ENCODE results near the gene DCLK3.

DCLK3 gene

DNA sequence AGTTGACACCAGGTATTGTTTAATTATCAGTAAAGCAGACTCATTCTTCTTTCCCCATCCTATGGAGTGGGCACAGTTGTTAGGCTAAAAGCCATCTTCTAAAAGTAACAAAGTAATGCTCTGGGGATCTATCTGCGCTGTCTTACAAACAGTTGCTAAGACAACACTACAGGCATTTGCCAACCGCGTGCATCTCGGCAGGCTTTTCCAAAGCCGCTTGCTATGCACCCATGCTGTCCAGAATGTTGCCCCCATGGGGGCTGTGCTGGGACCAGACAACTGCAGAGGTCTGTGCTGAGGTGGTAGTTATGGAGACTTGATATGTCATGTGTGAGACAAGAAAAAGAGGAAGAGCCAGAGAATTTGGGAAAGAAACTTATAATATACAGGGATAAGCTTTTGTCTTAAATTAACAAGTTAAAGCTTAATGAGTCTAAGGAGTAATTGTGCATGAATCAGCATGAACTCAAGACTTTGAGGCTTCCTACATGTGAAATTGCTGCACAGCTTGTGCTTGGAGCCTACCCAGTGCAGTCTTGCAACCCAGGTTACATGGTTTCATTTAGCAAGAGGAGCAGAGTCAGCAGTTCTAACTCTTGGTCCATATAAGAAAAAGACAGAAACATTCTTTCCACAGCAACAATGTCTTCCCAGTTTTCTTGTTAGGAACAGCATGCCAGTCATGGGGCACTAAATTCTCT, 38.9 kb upstream of the DCLK3 start:
- no peak overlapping the region for H3K27ac ChIP-seq
- TF ChIP-seq, protein P1, sequence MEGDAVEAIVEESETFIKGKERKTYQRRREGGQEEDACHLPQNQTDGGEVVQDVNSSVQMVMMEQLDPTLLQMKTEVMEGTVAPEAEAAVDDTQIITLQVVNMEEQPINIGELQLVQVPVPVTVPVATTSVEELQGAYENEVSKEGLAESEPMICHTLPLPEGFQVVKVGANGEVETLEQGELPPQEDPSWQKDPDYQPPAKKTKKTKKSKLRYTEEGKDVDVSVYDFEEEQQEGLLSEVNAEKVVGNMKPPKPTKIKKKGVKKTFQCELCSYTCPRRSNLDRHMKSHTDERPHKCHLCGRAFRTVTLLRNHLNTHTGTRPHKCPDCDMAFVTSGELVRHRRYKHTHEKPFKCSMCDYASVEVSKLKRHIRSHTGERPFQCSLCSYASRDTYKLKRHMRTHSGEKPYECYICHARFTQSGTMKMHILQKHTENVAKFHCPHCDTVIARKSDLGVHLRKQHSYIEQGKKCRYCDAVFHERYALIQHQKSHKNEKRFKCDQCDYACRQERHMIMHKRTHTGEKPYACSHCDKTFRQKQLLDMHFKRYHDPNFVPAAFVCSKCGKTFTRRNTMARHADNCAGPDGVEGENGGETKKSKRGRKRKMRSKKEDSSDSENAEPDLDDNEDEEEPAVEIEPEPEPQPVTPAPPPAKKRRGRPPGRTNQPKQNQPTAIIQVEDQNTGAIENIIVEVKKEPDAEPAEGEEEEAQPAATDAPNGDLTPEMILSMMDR (conservative IDR thresholded peaks at IDR 0.05; ENCODE audit: low read depth): no peak
- POLR2A ChIA-PET (ENCODE audit: low non-redundant PET): no interaction called here
- CTCF ChIA-PET: no interaction called here
- no peak for DNase-seq (ENCODE audit: low spot score)

DNA sequence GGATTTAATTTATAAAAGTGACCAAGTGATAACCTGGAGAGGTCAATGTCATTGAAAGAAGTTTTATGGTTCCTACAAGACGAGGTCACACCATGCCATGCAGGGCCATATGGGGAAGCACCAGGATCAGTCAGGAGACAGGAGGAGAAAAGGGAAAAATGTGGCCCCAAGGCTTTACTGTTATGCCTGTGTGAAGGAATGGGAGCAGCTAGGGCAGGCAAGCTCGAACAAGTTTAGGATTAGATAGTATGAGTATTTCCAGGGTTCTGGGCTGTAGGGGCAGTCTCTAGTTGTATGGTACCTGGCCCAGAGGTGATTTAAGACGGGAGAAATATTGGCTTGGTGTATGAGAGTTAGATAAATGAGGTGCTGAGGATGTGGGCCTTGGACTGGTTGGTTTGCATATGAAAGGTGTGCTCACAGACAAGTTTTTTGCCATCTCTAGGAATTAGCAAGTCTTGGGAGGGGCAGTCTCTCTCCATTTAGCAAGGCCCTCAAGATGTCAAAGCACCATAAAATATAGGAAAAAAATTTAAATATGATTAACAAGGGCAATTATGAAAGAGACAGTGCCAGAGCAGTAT, 36.3 kb upstream of the DCLK3 start:
- TF ChIP-seq, protein P1 (conservative IDR thresholded peaks at IDR 0.05; ENCODE audit: low read depth): no peak
- ChIA-PET POLR2A (ENCODE audit: low non-redundant PET) (no interaction called here), CTCF (interaction anchor here (0.6 to 0.7 kb wide), 2 partner anchors 726 to 747 kb away, joined by 4 to 5 read pairs; no protein-coding TSS in a partner anchor)
- no peak overlapping the region for H3K27ac ChIP-seq
- DNase-seq (ENCODE audit: low spot score): no peak

DNA sequence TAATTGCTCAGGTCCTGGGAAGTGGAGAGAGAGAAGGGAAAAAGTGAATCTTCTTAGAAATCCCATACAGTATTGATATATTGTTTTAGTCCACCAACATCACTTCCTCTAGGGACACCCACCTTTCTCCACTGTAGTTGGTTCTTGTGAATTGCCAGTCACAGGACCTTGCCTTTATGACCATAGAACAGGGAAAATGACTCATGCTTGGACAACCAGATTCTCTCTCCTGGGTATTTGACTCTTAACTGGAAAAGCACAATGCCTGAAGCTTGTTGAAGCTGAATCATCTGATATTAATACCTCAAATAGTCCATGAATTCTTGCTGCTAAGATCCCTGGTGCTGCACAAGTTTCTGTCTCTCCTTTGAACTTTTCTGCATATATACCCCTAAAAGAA, 32.5 kb upstream of the DCLK3 start:
- DNase-seq (ENCODE audit: low spot score): no peak

DNA sequence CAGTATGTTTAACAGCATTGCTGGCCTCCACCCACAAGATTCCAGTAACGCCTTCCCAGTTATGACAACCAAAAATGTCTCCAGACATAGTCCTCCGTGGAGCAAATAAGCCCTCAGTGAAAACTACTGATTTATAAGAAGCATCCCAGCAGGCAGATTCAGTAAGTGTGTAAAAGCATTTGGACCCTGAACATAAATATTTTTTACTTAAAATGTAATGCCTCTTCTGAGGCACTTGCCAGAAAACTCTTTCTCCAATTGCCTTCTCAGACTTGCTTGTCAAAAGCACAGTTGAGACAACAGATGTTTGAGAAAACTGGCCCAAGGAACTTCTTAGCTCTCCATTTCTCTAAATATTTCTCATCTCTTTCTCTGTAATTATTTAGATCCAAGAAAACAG, 31.8 kb upstream of the DCLK3 start:
- ChIA-PET POLR2A (ENCODE audit: low non-redundant PET) (no interaction called here), CTCF (no interaction called here)
- DNase-seq (ENCODE audit: low spot score): no peak
- no peak overlapping the region for H3K27ac ChIP-seq
- TF ChIP-seq, protein P1 (conservative IDR thresholded peaks at IDR 0.05; ENCODE audit: low read depth): no peak

More for the DNA sequence above, 32.5 kb upstream of the DCLK3 start:
- TF ChIP-seq, protein P1 (conservative IDR thresholded peaks at IDR 0.05; ENCODE audit: low read depth): no peak
- ChIA-PET CTCF (no interaction called here), POLR2A (ENCODE audit: low non-redundant PET) (no interaction called here)
- H3K27ac ChIP-seq: no peak overlapping the region

DNA sequence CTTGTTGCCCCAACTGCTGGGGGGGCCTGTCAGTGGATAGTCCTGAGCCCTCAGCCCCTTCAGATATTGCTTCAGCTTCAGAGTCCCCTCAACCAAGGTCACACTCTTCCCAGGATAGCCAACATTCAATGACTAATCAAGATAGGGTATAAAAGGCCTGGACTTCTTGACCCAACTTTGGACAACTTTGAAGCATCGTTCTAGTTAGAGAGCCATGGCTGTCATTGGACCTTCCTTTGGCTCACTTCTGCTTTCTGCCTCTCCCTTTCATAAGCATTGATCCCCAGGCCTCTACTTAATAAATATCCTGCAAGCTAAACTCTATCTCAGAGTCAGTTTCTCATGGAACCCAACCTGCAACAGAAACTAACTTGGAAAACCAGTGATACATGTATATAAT, 31.3 kb upstream of the DCLK3 start:
- ChIA-PET CTCF (no interaction called here), POLR2A (ENCODE audit: low non-redundant PET) (no interaction called here)
- no peak overlapping the region for H3K27ac ChIP-seq
- no peak for DNase-seq (ENCODE audit: low spot score)
- TF ChIP-seq, protein P1 (conservative IDR thresholded peaks at IDR 0.05; ENCODE audit: low read depth): no peak

DNA sequence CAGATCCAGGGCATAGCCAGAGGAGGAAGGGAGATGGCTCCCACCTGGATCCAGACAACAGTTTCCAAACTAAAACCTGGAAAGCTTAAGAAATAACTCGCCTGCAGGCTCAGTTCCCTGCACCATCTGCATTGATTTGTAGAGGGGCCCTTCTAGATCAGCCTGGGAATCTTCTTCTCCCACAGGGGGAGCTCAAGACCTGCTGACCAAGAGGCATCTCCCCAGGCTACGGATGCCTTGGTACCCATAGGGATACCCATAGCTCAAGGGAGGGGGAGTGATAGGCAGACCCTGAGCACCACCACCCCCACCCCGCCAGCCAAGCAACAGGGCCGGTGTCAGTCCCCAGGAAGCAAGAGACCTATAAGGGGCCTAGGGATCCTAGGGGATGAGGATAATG, 28.0 kb upstream of the DCLK3 start:
- H3K27ac ChIP-seq: no peak overlapping the region
- CTCF ChIA-PET: interaction anchor here (0.6 to 1.1 kb wide), 2 partner anchors 76 to 85 kb away, joined by 3 to 4 read pairs; no protein-coding TSS in a partner anchor
- DNase-seq (ENCODE audit: low spot score): peak; percentile 4
- POLR2A ChIA-PET (ENCODE audit: low non-redundant PET): no interaction called here
- TF ChIP-seq, protein P1 (conservative IDR thresholded peaks at IDR 0.05; ENCODE audit: low read depth): no peak

All from RWPE1 (cell line).